Hematopoietic multipotent progenitor cell treated with erythropoietin and hydrocortisone succinate and interleukin-3 and kit ligand, for 4 days (in vitro differentiated cells): Measurements from ENCODE around the gene SLC4A7.
"Not testable (repeated sequence)": the region's sequence is repeated elsewhere in the genome, so short reads cannot be mapped to it uniquely, and the experiment has no call there.

Experiments
- DNase-seq: peaks from one replicate; pipeline ENCODE4 v3.0.0-alpha.2; 2015

SLC4A7 gene

GRCh38 chr3:27484015-27484844, at the start of gene SLC4A7:
TSS of gene SLC4A7 (minus strand) at chr3:27484384. CDS start at chr3:27484126, 258 bp downstream.
- DNase-seq, result peak; percentile 97

GRCh38 chr3:27533261-27533607, 49.0 kb upstream of the SLC4A7 start:
- no peak for DNase-seq

- no peak for DNase-seq
Measured at GRCh38 chr3:27532426-27533260, 48.5 kb upstream of the SLC4A7 start.

GRCh38 chr3:27531193-27531751, 47.1 kb upstream of the SLC4A7 start:
- DNase-seq, result not testable (repeated sequence)

- DNase-seq, result peak; percentile 15
Measured at GRCh38 chr3:27528791-27529190, 44.6 kb upstream of the SLC4A7 start.

- DNase-seq, result no peak
Measured at GRCh38 chr3:27526614-27527315, 42.6 kb upstream of the SLC4A7 start.

GRCh38 chr3:27521872-27522265, 37.7 kb upstream of the SLC4A7 start:
- DNase-seq, result no peak

- DNase-seq, result peak; percentile 13
Measured at GRCh38 chr3:27521179-27521871, 37.1 kb upstream of the SLC4A7 start.

GRCh38 chr3:27511724-27512422, 27.7 kb upstream of the SLC4A7 start:
- no peak for DNase-seq

GRCh38 chr3:27509376-27509775, 25.2 kb upstream of the SLC4A7 start:
- peak; percentile 74 for DNase-seq

- DNase-seq, result no peak
Measured at GRCh38 chr3:27508424-27508823, 24.2 kb upstream of the SLC4A7 start.

GRCh38 chr3:27507515-27508266, 23.5 kb upstream of the SLC4A7 start:
- no peak for DNase-seq

- DNase-seq, result no peak
Measured at GRCh38 chr3:27507111-27507510, 22.9 kb upstream of the SLC4A7 start.

- no peak for DNase-seq
Measured at GRCh38 chr3:27504749-27505148, 20.6 kb upstream of the SLC4A7 start.

- DNase-seq, result no peak
Measured at GRCh38 chr3:27503526-27503925, 19.3 kb upstream of the SLC4A7 start.

- DNase-seq, result no peak
Measured at GRCh38 chr3:27501759-27502158, 17.6 kb upstream of the SLC4A7 start.

GRCh38 chr3:27500986-27501385, 16.8 kb upstream of the SLC4A7 start:
- no peak for DNase-seq

GRCh38 chr3:27500035-27500434, 15.9 kb upstream of the SLC4A7 start:
- DNase-seq, result peak; percentile 58

- no peak for DNase-seq
Measured at GRCh38 chr3:27494784-27495183, 10.6 kb upstream of the SLC4A7 start.

- no peak for DNase-seq
Measured at GRCh38 chr3:27488821-27489220, 4.6 kb upstream of the SLC4A7 start.

GRCh38 chr3:27487383-27487782, 3.2 kb upstream of the SLC4A7 start:
- DNase-seq, result no peak
